IMR-90 (cell line): ENCODE results near the gene LINC01488. TPM values are rescaled to one million over a fixed set of nuclear protein-coding genes. Genes with fewer than 3 reads are reported as not detected.
A peak's percentile ranks its signal among the peaks of the same experiment; 100 is the strongest.

ENCODE experiments used
- ATAC-seq: fragments of 200-7000 bp; cut with Tn5 transposase; 2 replicates; pipeline ENCODE4 v1.9.1; 2020; ENCODE audit warnings: low read depth, mild to moderate bottlenecking, moderate library complexity
- BruUV-seq: library from RNA; stranded (reverse); fragments of 400-500 nt; replicated peaks from 2 replicates; lab custom pipeline; 2021; lab: Mats Ljungman, UMichigan
- CTCF ChIA-PET: fragments of 300-600 bp; formaldehyde crosslinking; extraction: SDS; loops from one replicate; lab custom pipeline; 2021; ENCODE audit warnings: antibody characterized with exemption; lab: Yijun Ruan, JAX
- POLR2A ChIA-PET: fragments of 300-600 bp; sonication (Branson Sonifier 250); formaldehyde crosslinking; loops from one replicate; lab custom pipeline; 2022; ENCODE audit warnings: antibody characterized with exemption; ENCODE audit not compliant: unreplicated experiment; lab: Charles Lee
- DNase-seq: peaks from one replicate; pipeline ENCODE4 v3.0.0; 2013
- H2AFZ ChIP-seq: replicated peaks from 2 replicates; pipeline ENCODE3; 2013; ENCODE audit warnings: low read length, mild to moderate bottlenecking; ENCODE audit not compliant: poor library complexity
- H2AK5ac ChIP-seq: 2 replicates; pipeline ENCODE4 v1.6.1; 2013; ENCODE audit warnings: low read depth, low read length, inconsistent platforms
- H2AK9ac ChIP-seq: replicated peaks from 2 replicates; pipeline ENCODE3; 2013; ENCODE audit warnings: mild to moderate bottlenecking, low read depth, low read length, moderate library complexity; ENCODE audit not compliant: poor library complexity
- H2BK120ac ChIP-seq: 2 replicates; pipeline ENCODE4 v1.6.1; 2013; ENCODE audit warnings: low read depth, low read length, inconsistent platforms
- H2BK15ac ChIP-seq: 3 replicates; pipeline ENCODE4 v1.6.1; 2013; ENCODE audit warnings: low read depth, low read length, inconsistent platforms
- H2BK20ac ChIP-seq: 2 replicates; pipeline ENCODE4 v1.6.1; 2013; ENCODE audit warnings: low read depth, mild to moderate bottlenecking, inconsistent platforms, low read length, moderate library complexity
- H2BK5ac ChIP-seq: 2 replicates; pipeline ENCODE4 v1.6.1; 2013; ENCODE audit warnings: mild to moderate bottlenecking, low read depth, low read length, inconsistent platforms; ENCODE audit not compliant: poor library complexity, severe bottlenecking
- H3K14ac ChIP-seq: replicated peaks from 2 replicates; pipeline ENCODE4 v1.6.1; 2013; ENCODE audit warnings: low read depth, low read length, inconsistent platforms
- H3K18ac ChIP-seq: 2 replicates; pipeline ENCODE4 v1.6.1; 2013; ENCODE audit warnings: low read depth, low read length, control low read depth
- H3K23ac ChIP-seq: 2 replicates; pipeline ENCODE4 v1.6.1; 2013; ENCODE audit warnings: low read depth, low read length, inconsistent platforms
- H3K27ac ChIP-seq: 2 replicates; pipeline ENCODE4 v1.5.1; 2013; ENCODE audit warnings: mild to moderate bottlenecking, control low read depth, low read length; ENCODE audit not compliant: insufficient read depth
- H3K27me3 ChIP-seq: 2 replicates; pipeline ENCODE4 v1.6.1; 2013; ENCODE audit warnings: low read length; ENCODE audit not compliant: control insufficient read depth, insufficient read depth
- H3K36me3 ChIP-seq: 2 replicates; pipeline ENCODE4 v1.6.1; 2013; ENCODE audit warnings: low read length, mixed read lengths; ENCODE audit not compliant: control insufficient read depth, insufficient read depth
- H3K4ac ChIP-seq: 2 replicates; pipeline ENCODE4 v1.6.1; 2013; ENCODE audit warnings: low read depth, low read length, inconsistent platforms
- H3K4me1 ChIP-seq: 2 replicates; pipeline ENCODE4 v1.6.1; 2013; ENCODE audit warnings: low read length, mixed read lengths; ENCODE audit not compliant: control insufficient read depth, insufficient read depth
- H3K4me2 ChIP-seq: 2 replicates; pipeline ENCODE4 v1.6.1; 2013; ENCODE audit warnings: low read depth, mild to moderate bottlenecking, control low read depth, low read length, moderate library complexity
- H3K4me3 ChIP-seq: 2 replicates; pipeline ENCODE4 v1.5.1; 2013; ENCODE audit warnings: low read depth, mild to moderate bottlenecking, control low read depth, low read length, moderate library complexity; ENCODE audit not compliant: insufficient read depth
- H3K56ac ChIP-seq: 2 replicates; pipeline ENCODE4 v1.6.1; 2013; ENCODE audit warnings: low read length, inconsistent platforms; ENCODE audit not compliant: insufficient read depth; ENCODE audit errors: extremely low read depth
- H3K79me1 ChIP-seq, 2 experiments: 2 replicates each; pipeline ENCODE4 v1.6.1; 2013; ENCODE audit warnings: low read length in 2 of 2, inconsistent platforms in 1 of 2, low read depth in 1 of 2
- H3K9ac ChIP-seq: 2 replicates; pipeline ENCODE4 v1.6.1; 2013; ENCODE audit warnings: low read depth, low read length, control low read depth
- H3K9me1 ChIP-seq: 2 replicates; pipeline ENCODE4 v1.6.1; 2013; ENCODE audit warnings: low read length, inconsistent platforms; ENCODE audit not compliant: insufficient read depth
- H3K9me3 ChIP-seq: 2 replicates; pipeline ENCODE4 v1.6.1; 2013; ENCODE audit warnings: low read length; ENCODE audit not compliant: control insufficient read depth, insufficient read depth
- H4K20me1 ChIP-seq: 2 replicates; pipeline ENCODE4 v1.6.1; 2013; ENCODE audit warnings: low read length, inconsistent platforms; ENCODE audit not compliant: insufficient read depth
- H4K5ac ChIP-seq: 2 replicates; pipeline ENCODE4 v1.6.1; 2013; ENCODE audit warnings: mild to moderate bottlenecking, low read depth, low read length, control low read depth
- H4K8ac ChIP-seq, 2 experiments: 2 replicates each; pipeline ENCODE4 v1.6.1; 2013; ENCODE audit warnings: low read depth in 2 of 2, low read length in 2 of 2, control low read depth in 1 of 2, inconsistent platforms in 1 of 2
- H4K91ac ChIP-seq: 2 replicates; pipeline ENCODE4 v1.6.1; 2013; ENCODE audit warnings: low read depth, low read length, inconsistent platforms; ENCODE audit not compliant: insufficient read depth
- BHLHE40 ChIP-seq: fragments of 150-350 bp; IDR thresholded peaks from 2 replicates; pipeline ENCODE4 v1.6.1; 2016; ENCODE audit warnings: mild to moderate bottlenecking, low read depth, low read length
- CEBPB ChIP-seq: IDR thresholded peaks from 2 replicates; pipeline ENCODE4 v1.6.1; 2012; ENCODE audit warnings: low read depth, low read length, improper control_type of control experiment
- CTCF ChIP-seq: conservative IDR thresholded peaks from 2 replicates; pipeline ENCODE4 v1.5.1; 2012; ENCODE audit warnings: mild to moderate bottlenecking, low read depth, low read length, improper control_type of control experiment
- FOS ChIP-seq: fragments of 150-350 bp; IDR thresholded peaks from 2 replicates; pipeline ENCODE4 v1.6.1; 2016; ENCODE audit warnings: low read depth, low read length
- MAFK ChIP-seq: IDR thresholded peaks from 2 replicates; pipeline ENCODE4 v1.6.1; 2012; ENCODE audit warnings: low read depth, low read length, improper control_type of control experiment
- MAZ ChIP-seq: IDR thresholded peaks from 2 replicates; pipeline ENCODE4 v1.6.1; 2012; ENCODE audit warnings: low read depth, mild to moderate bottlenecking, low read length, improper control_type of control experiment, moderate library complexity, borderline replicate concordance
- MXI1 ChIP-seq: IDR thresholded peaks from 2 replicates; pipeline ENCODE4 v1.6.1; 2012; ENCODE audit warnings: low read depth, mild to moderate bottlenecking, low read length, moderate library complexity, borderline replicate concordance
- POLR2A ChIP-seq: IDR thresholded peaks from 2 replicates; pipeline ENCODE4 v1.6.1; 2012; ENCODE audit warnings: mild to moderate bottlenecking, low read depth, low read length
- RAD21 ChIP-seq: IDR thresholded peaks from 2 replicates; pipeline ENCODE4 v1.6.1; 2012; ENCODE audit warnings: low read length, improper control_type of control experiment
- RFX5 ChIP-seq: IDR thresholded peaks from 2 replicates; pipeline ENCODE4 v1.8.0; 2012; ENCODE audit warnings: low read depth, mild to moderate bottlenecking, low read length, moderate library complexity
- SMC3 ChIP-seq: fragments of 150-350 bp; IDR thresholded peaks from 2 replicates; pipeline ENCODE4 v1.6.1; 2016; ENCODE audit warnings: low read depth, mild to moderate bottlenecking, antibody characterized with exemption, low read length, moderate library complexity
- USF2 ChIP-seq: fragments of 150-350 bp; IDR thresholded peaks from 2 replicates; pipeline ENCODE4 v1.6.1; 2017; ENCODE audit warnings: mild to moderate bottlenecking, antibody characterized with exemption, low read length, low read depth
- WGBS, 2 experiments: methylation state at CpG; one replicate each; pipeline versions ENCODE4 v1.1.5 to v1.1.7; 2013; ENCODE audit warnings: missing lambda C conversion rate in 2 of 2; ENCODE audit not compliant: insufficient read length in 1 of 2; ENCODE audit errors: extremely low coverage in 2 of 2; 5-methylcytosine and 5-hydroxymethylcytosine counted together
- dilution Hi-C: fragments of 300-500 bp; cut with HindIII; formaldehyde crosslinking; loops from one replicate; pipeline ENCODE4 v1.14.3; 2018; ENCODE audit warnings: low sequenced_read_pairs; ENCODE audit not compliant: unreplicated experiment
- in situ Hi-C: fragments of 300-500 bp; cut with MboI; formaldehyde crosslinking; loops from 3 replicates; pipeline ENCODE4 v1.14.3; 2019; ENCODE audit warnings: low sequenced_read_pairs, inconsistent platforms, mixed read lengths
- intact Hi-C: fragments of 100-400 bp; cut with micrococcal nuclease; formaldehyde crosslinking; loops from 2 replicates; pipeline ENCODE4 v1.10.0; 2022
- polyA plus RNA-seq, 3 experiments: library from polyadenylated mRNA; depleted of rRNA; stranded (reverse); fragments of >200 nt; gene quantifications; 2 replicates each; pipeline ENCODE4 v1.2.3, GENCODE V29; 2012; ENCODE audit warnings: low replicate concordance in 1 of 3
- total RNA-seq: library from RNA; depleted of rRNA; stranded (reverse); fragments of >200 nt; gene quantifications from 2 replicates; pipeline ENCODE4 v1.2.3, GENCODE V29; 2012
- TF ChIP-seq, protein P1 (sequence below): fragments of 150-350 bp; IDR thresholded peaks from 2 replicates; pipeline ENCODE4 v1.6.1; 2016; ENCODE audit warnings: low read depth, mild to moderate bottlenecking, low read length, moderate library complexity, borderline replicate concordance

The LINC01488 gene
- total and polyA plus RNA-seq, 2 of the 4 experiments (the other 2 are of a cell fraction) = not detected

DNA sequence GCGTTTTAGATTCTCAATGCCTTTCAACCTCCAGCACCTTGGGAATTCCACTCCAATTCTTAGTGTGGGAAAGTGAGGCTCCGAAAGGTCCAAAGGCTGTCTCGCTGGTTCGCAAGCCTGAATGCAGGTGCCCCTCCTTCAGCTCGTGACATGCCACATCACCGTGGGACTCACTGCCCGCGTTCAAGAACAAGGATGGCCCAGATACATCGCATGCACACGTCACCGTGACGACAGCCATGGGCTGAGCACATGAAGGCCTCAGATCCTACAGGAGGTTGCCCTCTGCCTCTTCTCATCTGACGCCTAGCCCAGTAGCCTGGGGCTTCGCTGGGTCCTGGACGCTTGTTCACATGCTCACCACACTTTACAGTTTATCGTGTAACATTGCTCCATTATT is 4.4 kb upstream of the LINC01488 start:
- Histone ChIP-seq H2AK9ac (no peak overlapping the region), H3K4me2 (no peak overlapping the region), H3K27ac (no peak overlapping the region), H2BK120ac (no peak overlapping the region), H3K4me1 (peaks cover 2% of the 10 kb centered on the region; the same call in 1 of the 2 replicates), H2BK5ac (no peak overlapping the region), H4K20me1 (no peaks in the 10 kb centered on the region), H3K36me3 (no peaks in the 10 kb centered on the region), H4K91ac (no peak overlapping the region), H3K27me3 (0 out of 2 replicates have a peak, but pooled peaks cover 1% of the 10 kb centered on the region), H3K4me3 (no peak overlapping the region), H3K23ac (no peak overlapping the region), H3K4ac (no peak overlapping the region), H3K14ac (no peak overlapping the region), H2AFZ (no peak overlapping the region), H3K79me1 (no peaks in the 10 kb centered on the region), H3K9me3 (peaks cover 11% of the 10 kb centered on the region), H3K9me1 (no peaks in the 10 kb centered on the region), H2BK20ac (no peak overlapping the region), H3K18ac (no peak overlapping the region), H2BK15ac (no peak overlapping the region), H4K8ac (no peak overlapping the region), H2AK5ac (0 out of 2 replicates have a peak overlapping the region, but pooled peaks have one; percentile 4), H3K56ac (no peak overlapping the region), H4K5ac (no peak overlapping the region), H3K9ac (no peak overlapping the region)
- ChIA-PET CTCF (no interaction called here), POLR2A (no interaction called here)
- intact Hi-C loops (no loop called here), in situ Hi-C loops (no loop called here), dilution Hi-C loops (no loop called here)
- 91% methylated on average over 15 of the region's 16 CpGs; no CpG with 5 or more reads in 1 of the 2 experiments for WGBS, 2 experiments
- TF ChIP-seq BHLHE40 (no peak), MAZ (no peak), USF2 (no peak), FOS (no peak), RAD21 (no peak), CTCF (no peak), POLR2A (no peak), CEBPB (no peak), RFX5 (no peak), SMC3 (no peak), MXI1 (no peak), MAFK (no peak)
- TF ChIP-seq, protein P1, sequence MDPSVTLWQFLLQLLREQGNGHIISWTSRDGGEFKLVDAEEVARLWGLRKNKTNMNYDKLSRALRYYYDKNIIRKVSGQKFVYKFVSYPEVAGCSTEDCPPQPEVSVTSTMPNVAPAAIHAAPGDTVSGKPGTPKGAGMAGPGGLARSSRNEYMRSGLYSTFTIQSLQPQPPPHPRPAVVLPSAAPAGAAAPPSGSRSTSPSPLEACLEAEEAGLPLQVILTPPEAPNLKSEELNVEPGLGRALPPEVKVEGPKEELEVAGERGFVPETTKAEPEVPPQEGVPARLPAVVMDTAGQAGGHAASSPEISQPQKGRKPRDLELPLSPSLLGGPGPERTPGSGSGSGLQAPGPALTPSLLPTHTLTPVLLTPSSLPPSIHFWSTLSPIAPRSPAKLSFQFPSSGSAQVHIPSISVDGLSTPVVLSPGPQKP = no peak
- no TSS peak for BruUV-seq
- ATAC-seq (no peak), DNase-seq (no peak)
